Measurements from ENCODE around the gene LDLRAD3. TPM values are rescaled to one million over a fixed set of nuclear protein-coding genes. Genes with fewer than 3 reads are reported as not detected.
"Not testable (repeated sequence)": the region's sequence is repeated elsewhere in the genome, so short reads cannot be mapped to it uniquely, and the experiment has no call there.

The LDLRAD3 gene
- total RNA-seq, 4 donors from 2014 or later: 10.2 to 41.9 (median 19.8) TPM

GRCh38 chr11:36167073-36167472 lies 223.2 kb downstream of the LDLRAD3 start:
- no peak overlapping the region for H3K4me3 ChIP-seq
- no peaks in the 10 kb centered on the region for H3K4me1 ChIP-seq
- H3K27ac ChIP-seq: no peak overlapping the region
- no peak for TF ChIP-seq CTCF (IDR thresholded peaks at IDR 0.05)
- TF ChIP-seq POLR2A (IDR thresholded peaks at IDR 0.05): no peak
- no peaks in the 10 kb centered on the region for H3K9me3 ChIP-seq
- no peak for DNase-seq
- H3K36me3 ChIP-seq: no peaks in the 10 kb centered on the region
- H3K27me3 ChIP-seq: no peaks in the 10 kb centered on the region
- intact Hi-C loops (cut with DNase I; ENCODE audit: low total_unique reads): no loop called here

- H3K36me3 ChIP-seq: no peaks in the 10 kb centered on the region
- H3K4me3 ChIP-seq: no peak overlapping the region
- TF ChIP-seq CTCF (IDR thresholded peaks at IDR 0.05) (no peak), POLR2A (IDR thresholded peaks at IDR 0.05) (no peak)
- no peak overlapping the region for H3K27ac ChIP-seq
- no peaks in the 10 kb centered on the region for H3K4me1 ChIP-seq
- no peaks in the 10 kb centered on the region for H3K27me3 ChIP-seq
- DNase-seq: no peak
- H3K9me3 ChIP-seq: no peaks in the 10 kb centered on the region
- intact Hi-C loops (cut with DNase I; ENCODE audit: low total_unique reads): no loop called here
Measured at GRCh38 chr11:36167729-36168128, 223.9 kb downstream of the LDLRAD3 start.

- Histone ChIP-seq H3K27me3 (no peaks in the 10 kb centered on the region), H3K9me3 (no peaks in the 10 kb centered on the region), H3K36me3 (no peaks in the 10 kb centered on the region), H3K4me1 (no peaks in the 10 kb centered on the region), H3K4me3 (no peak overlapping the region), H3K27ac (no peak overlapping the region)
- intact Hi-C loops (cut with DNase I; ENCODE audit: low total_unique reads): no loop called here
- DNase-seq: no peak
- TF ChIP-seq CTCF (IDR thresholded peaks at IDR 0.05): no peak
- TF ChIP-seq POLR2A (IDR thresholded peaks at IDR 0.05): no peak
Measured at GRCh38 chr11:36177836-36178235, 234.0 kb downstream of the LDLRAD3 start.

GRCh38 chr11:36186340-36187175 lies 242.7 kb downstream of the LDLRAD3 start:
- TF ChIP-seq POLR2A (IDR thresholded peaks at IDR 0.05): no peak
- no peak for TF ChIP-seq CTCF (IDR thresholded peaks at IDR 0.05)
- Histone ChIP-seq H3K9me3 (no peaks in the 10 kb centered on the region), H3K4me3 (no peak overlapping the region), H3K27me3 (no peaks in the 10 kb centered on the region), H3K27ac (no peak overlapping the region), H3K4me1 (no peaks in the 10 kb centered on the region), H3K36me3 (no peaks in the 10 kb centered on the region)
- intact Hi-C loops (cut with DNase I; ENCODE audit: low total_unique reads): no loop called here
- no peak for DNase-seq

- DNase-seq: no peak
- TF ChIP-seq POLR2A (IDR thresholded peaks at IDR 0.05) (no peak), CTCF (IDR thresholded peaks at IDR 0.05) (no peak)
- H3K27ac ChIP-seq: no peak overlapping the region
- H3K27me3 ChIP-seq: no peaks in the 10 kb centered on the region
- intact Hi-C loops (cut with DNase I; ENCODE audit: low total_unique reads): no loop called here
- no peaks in the 10 kb centered on the region for H3K9me3 ChIP-seq
- no peaks in the 10 kb centered on the region for H3K4me1 ChIP-seq
- no peaks in the 10 kb centered on the region for H3K36me3 ChIP-seq
- no peak overlapping the region for H3K4me3 ChIP-seq
Measured at GRCh38 chr11:36187622-36188021, 243.8 kb downstream of the LDLRAD3 start.

- DNase-seq; H3K27me3 ChIP-seq; H3K4me1 ChIP-seq; H3K36me3 ChIP-seq; H3K4me3 ChIP-seq; H3K27ac ChIP-seq; intact Hi-C loops (cut with DNase I; ENCODE audit: low total_unique reads); H3K9me3 ChIP-seq: not testable (repeated sequence)
Measured at GRCh38 chr11:36189735-36190134, 245.9 kb downstream of the LDLRAD3 start.

Measured in uterus (tissue), 4 donors.